ENCODE data around the gene GALNS.
A peak's percentile ranks its signal among the peaks of the same experiment; 100 is the strongest.

Gene GALNS

DNA sequence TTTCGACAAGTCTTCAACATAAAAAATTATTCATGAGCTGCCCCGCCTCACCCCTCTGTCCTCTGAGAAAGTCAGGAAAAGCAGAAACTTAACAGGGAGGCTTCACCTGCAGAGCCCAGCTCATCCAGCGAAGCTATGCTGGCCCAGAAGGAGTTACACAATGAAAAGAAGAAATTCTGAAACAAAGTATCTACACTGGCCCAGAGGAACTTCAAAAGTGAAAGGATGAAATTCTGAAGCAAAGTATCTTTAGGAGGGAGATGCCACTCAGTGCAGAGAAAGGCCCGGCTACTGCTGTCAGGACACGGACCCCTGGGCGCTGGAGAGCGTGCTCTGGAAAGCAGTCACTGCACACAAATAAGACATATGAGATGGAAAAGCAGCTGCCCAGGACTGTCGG, 1.6 kb downstream of the GALNS start:
- Histone ChIP-seq H3K27me3 (ENCODE audit: low read length) (no peaks in the 10 kb centered on the region), H3K4me2 (ENCODE audit: low read depth, low read length, poor library complexity, severe bottlenecking) (peak overlapping the region; percentile 11), H2AFZ (ENCODE audit: low read depth, low read length, severe bottlenecking) (no peak overlapping the region), H3K9me2 (replicated peaks; ENCODE audit: insufficient read depth, low read length) (no peaks in the 10 kb centered on the region), H3K4me3 (ENCODE audit: insufficient read depth, low read length, poor library complexity, severe bottlenecking) (no peak overlapping the region), H3K9me3 (ENCODE audit: insufficient read depth, low read length) (no peaks in the 10 kb centered on the region), H4K20me1 (ENCODE audit: low read depth, low read length) (no peaks in the 10 kb centered on the region), H3F3A (ENCODE audit: insufficient read depth) (peaks cover 7% of the 10 kb centered on the region), H3K79me2 (ENCODE audit: insufficient read depth, low read length) (peaks cover 4% of the 10 kb centered on the region), H3K27ac (ENCODE audit: low read depth, low read length) (no peak overlapping the region), H3K36me3 (ENCODE audit: low read length) (no peaks in the 10 kb centered on the region), H3K9ac (ENCODE audit: low read length) (no peak overlapping the region)
- no peak for TF ChIP-seq CTCF (IDR thresholded peaks at IDR 0.05; ENCODE audit: insufficient read depth, low read length, poor library complexity, severe bottlenecking)
- TF ChIP-seq EZH2phosphoT487 (conservative IDR thresholded peaks at IDR 0.05; ENCODE audit: low read length) = no peak

DNA sequence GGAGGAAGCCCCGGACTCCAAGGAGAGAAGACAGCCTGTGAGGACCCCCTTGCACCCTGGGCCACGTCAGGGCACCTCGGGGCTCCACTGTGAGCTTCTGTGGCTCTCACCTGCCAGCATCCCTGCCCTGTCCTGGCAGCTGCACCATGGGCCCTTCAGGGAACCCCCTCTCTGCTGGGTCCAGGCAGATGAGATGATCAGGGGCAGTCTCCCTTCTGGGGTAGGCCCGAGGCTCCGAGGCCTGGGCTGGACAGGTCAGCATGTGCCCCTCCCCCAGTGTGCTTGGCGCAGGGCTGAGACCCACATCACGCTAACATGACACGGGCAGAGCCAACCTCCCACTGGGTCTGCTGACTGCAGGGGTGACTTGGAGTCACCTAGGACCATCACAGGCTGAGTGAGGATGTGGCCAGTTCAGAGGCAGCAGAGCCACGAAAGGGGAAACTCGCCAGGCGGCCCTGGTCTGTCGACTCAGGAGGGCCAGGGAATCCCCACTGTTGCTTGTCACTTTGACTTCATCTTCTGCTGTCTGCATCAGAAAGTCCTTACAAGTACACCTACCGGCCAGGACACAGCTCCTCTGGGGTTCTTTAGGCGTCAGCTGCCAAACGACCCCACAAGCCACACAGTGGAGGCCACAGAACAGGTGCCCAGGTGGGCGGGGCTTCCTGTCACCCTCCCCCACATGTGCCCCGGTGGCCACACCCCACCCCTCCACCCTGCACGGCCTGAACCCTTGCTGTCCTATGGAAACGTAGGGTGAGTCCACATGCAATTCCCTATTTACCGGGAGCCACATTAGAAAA, 2.2 kb downstream of the GALNS start:
- no peaks in the 10 kb centered on the region for H3K36me3 ChIP-seq (ENCODE audit: low read length)
- TF ChIP-seq EZH2phosphoT487 (conservative IDR thresholded peaks at IDR 0.05; ENCODE audit: low read length) = no peak
- no peak for TF ChIP-seq CTCF (IDR thresholded peaks at IDR 0.05; ENCODE audit: insufficient read depth, low read length, poor library complexity, severe bottlenecking)
- H2AFZ ChIP-seq (ENCODE audit: low read depth, low read length, severe bottlenecking) = no peak overlapping the region
- no peak overlapping the region for H3K9ac ChIP-seq (ENCODE audit: low read length)
- no peaks in the 10 kb centered on the region for H3K27me3 ChIP-seq (ENCODE audit: low read length)
- H3K4me2 ChIP-seq (ENCODE audit: low read depth, low read length, poor library complexity, severe bottlenecking) = peak overlapping the region; percentile 11
- H3K79me2 ChIP-seq (ENCODE audit: insufficient read depth, low read length) = peaks cover 4% of the 10 kb centered on the region
- no peaks in the 10 kb centered on the region for H3K9me2 ChIP-seq (replicated peaks; ENCODE audit: insufficient read depth, low read length)
- no peaks in the 10 kb centered on the region for H3K9me3 ChIP-seq (ENCODE audit: insufficient read depth, low read length)
- H4K20me1 ChIP-seq (ENCODE audit: low read depth, low read length) = no peaks in the 10 kb centered on the region
- no peak overlapping the region for H3K27ac ChIP-seq (ENCODE audit: low read depth, low read length)
- H3F3A ChIP-seq (ENCODE audit: insufficient read depth) = peaks cover 7% of the 10 kb centered on the region
- no peak overlapping the region for H3K4me3 ChIP-seq (ENCODE audit: insufficient read depth, low read length, poor library complexity, severe bottlenecking)

GRCh38 chr16:88853325-88853941, 3.3 kb downstream of the GALNS start:
- Histone ChIP-seq H3K27ac (ENCODE audit: low read depth, low read length) (no peak overlapping the region), H4K20me1 (ENCODE audit: low read depth, low read length) (no peaks in the 10 kb centered on the region)

More at GRCh38 chr16:88853325-88853941, 3.3 kb downstream of the GALNS start:
- Histone ChIP-seq H3K4me2 (ENCODE audit: low read depth, low read length, poor library complexity, severe bottlenecking) (no peak overlapping the region), H3K9ac (ENCODE audit: low read length) (no peak overlapping the region), H3K9me3 (ENCODE audit: insufficient read depth, low read length) (no peaks in the 10 kb centered on the region), H3K27me3 (ENCODE audit: low read length) (no peaks in the 10 kb centered on the region), H3K9me2 (replicated peaks; ENCODE audit: insufficient read depth, low read length) (no peaks in the 10 kb centered on the region), H3K4me3 (ENCODE audit: insufficient read depth, low read length, poor library complexity, severe bottlenecking) (no peak overlapping the region), H2AFZ (ENCODE audit: low read depth, low read length, severe bottlenecking) (no peak overlapping the region), H3K36me3 (ENCODE audit: low read length) (no peaks in the 10 kb centered on the region), H3K79me2 (ENCODE audit: insufficient read depth, low read length) (peaks cover 4% of the 10 kb centered on the region), H3F3A (ENCODE audit: insufficient read depth) (peaks cover 7% of the 10 kb centered on the region)
- TF ChIP-seq EZH2phosphoT487 (conservative IDR thresholded peaks at IDR 0.05; ENCODE audit: low read length) (no peak), CTCF (IDR thresholded peaks at IDR 0.05; ENCODE audit: insufficient read depth, low read length, poor library complexity, severe bottlenecking) (no peak)

All from SU-DHL-6 (cell line).